ENCODE measurements around the gene AKT1.

The AKT1 gene

DNA sequence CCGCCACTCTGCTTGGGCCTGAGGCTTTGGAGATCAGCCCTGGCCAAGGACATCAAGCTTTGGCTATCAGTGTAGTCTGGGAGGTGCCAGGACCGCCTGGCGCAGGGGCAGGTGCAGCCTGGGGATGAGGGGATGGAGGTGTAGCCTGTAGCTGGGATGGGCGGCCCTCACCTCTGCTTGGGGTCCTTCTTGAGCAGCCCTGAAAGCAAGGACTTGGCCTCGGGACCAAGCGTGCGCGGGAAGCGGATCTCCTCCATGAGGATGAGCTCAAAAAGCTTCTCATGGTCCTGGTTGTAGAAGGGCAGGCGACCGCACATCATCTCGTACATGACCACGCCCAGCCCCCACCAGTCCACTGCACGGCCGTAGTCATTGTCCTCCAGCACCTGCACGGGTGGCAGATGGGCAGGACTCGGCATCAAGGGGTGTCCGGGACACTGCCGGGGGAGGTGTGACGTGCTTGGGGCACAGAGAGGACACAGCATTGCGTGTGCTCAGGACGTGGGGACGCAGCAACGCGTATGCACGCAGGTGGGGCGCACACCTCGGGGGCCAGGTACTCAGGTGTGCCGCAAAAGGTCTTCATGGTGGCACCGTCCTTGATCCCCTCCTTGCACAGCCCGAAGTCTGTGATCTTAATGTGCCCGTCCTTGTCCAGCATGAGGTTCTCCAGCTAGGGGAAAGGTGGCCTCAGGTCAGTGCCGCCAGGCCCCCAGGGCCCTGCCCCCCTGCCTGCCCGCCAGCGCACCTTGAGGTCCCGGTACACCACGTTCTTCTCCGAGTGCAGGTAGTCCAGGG lies 22.6 kb downstream of the AKT1 start:
- DNase-seq (ENCODE audit: low spot score), result no peak

DNA sequence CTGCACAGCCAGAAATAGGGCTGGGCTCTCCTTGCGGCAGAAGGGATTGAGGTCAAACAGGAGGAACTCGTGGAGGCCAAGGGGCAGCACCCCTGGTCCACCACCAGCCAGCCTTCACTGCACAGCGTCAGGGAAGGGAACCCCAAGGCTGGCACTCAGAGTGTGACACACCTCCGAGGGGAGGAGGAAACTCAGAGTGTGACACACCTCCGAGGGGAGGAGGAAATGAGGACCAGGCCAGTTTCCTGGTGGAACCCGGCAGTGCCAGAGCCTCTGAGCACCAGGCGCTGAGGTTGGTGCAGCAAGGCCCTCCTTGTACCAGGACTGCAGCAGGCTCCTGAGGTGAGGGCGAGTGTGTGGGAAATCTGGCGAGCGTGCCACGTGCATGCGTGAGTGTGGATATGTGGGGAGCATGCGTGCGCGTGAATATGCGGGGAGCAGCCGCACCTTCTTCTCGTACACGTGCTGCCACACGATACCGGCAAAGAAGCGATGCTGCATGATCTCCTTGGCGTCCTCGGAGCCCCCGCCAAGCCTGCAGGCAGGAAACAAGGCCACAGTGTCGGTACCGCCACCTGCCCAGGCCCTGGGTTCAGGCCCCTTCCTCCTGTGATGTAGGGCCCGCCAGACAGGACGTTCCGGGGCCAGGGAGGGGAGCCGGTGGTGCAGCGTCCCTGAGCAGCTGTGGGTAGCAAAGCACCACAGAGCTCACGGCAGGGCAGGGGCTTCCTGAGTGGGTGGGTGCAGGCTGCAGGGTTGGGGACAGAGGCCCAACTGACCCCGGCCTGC lies 23.4 kb downstream of the AKT1 start:
- no peak for DNase-seq (ENCODE audit: low spot score)

DNA sequence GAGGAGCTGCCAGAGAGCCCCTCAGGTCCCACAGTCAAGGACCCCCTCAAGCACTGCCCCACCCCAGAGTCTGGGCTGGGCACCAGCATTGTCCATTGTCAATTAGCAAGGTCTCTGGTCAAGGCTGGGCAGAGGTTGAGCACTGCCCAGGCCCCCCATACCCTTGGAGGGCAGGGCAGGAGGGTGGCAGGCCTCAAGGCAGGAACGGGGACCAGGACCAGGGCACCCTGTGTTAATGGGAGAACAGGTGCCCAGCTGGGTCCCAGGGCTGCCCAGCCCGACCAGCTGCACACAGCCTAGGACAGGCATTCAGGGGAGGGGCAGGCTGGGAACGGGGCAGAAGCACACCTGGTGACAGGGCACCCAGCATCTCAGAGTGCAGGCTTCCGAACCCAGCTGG lies 24.2 kb downstream of the AKT1 start:
- no peak for DNase-seq (ENCODE audit: low spot score)

DNA sequence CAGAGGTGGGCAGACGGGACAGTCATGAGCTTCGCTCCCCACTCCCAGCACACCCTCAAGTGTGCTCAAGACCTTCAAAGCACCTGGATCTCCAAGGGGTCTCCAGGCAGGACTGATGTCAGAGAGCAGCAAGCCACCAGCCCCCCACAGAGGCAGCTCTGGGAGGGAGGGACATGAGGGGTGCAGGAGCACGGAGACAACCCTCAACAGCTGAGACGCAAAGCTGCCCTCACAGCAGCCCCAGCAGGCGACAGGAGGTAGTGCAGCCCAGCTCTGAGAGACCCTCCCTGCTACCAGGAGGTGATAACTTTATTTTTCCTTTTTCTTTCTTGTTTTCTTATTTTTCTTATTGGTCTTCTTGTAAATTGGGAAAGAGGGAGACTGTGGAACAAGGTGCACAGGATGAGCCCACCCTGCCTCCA lies 24.7 kb downstream of the AKT1 start:
- no peak for DNase-seq (ENCODE audit: low spot score)

DNA sequence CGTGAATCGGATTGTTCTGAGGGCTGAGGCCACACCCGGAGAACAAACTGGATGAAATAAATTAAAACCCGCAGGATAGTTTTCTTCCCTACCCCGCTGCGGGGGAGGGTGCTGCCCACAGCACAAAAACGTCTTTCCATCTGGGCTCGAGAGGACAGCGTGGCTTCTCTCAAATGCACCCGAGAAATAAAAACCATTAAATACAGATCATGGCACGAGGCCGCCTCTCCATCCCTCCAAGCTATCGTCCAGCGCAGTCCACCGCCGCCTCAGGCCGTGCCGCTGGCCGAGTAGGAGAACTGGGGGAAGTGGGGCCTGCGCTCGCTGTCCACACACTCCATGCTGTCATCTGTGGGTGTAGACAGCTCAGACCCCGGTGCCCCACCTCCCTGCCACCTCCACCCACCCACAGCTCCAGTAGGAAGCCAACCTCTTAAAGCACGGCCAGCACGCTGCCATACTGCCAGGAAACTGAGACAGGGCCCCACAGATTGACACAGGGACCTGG lies 25.4 kb downstream of the AKT1 start:
- DNase-seq (ENCODE audit: low spot score), result no peak

DNA sequence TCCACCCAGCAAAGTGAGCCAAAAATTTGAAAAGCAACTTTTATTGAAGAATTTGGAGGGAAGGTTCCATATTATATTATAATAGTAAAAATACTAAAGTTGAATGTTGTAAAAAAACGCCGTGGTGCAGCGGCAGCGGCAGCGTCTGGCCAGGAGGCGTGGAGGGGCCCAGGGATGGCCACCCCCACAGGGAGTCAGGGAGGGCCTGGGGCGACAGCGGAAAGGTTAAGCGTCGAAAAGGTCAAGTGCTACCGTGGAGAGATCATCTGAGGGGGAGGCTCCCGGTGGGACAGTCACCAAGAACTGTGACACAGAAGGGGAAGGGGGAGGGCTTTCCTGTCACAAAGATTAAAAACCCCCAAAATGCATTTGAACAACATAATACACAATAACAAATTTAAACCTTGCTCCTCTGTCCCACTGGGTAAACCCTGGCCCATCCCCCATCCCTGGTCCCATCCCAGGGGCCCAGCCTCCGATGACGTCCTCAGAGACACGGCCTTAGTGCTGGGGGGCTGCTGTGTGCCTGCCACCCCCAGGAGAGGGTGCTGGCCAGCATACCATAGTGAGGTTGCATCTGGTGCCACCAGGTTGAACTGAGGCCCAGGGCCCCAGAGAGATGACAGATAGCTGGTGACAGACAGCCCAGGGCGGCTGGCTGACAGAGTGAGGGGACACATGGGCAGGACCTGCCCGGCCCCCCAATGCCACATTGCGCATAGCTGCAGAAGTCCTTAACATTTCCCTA lies 26.1 kb downstream of the AKT1 start:
- no peak for DNase-seq (ENCODE audit: low spot score)

DNA sequence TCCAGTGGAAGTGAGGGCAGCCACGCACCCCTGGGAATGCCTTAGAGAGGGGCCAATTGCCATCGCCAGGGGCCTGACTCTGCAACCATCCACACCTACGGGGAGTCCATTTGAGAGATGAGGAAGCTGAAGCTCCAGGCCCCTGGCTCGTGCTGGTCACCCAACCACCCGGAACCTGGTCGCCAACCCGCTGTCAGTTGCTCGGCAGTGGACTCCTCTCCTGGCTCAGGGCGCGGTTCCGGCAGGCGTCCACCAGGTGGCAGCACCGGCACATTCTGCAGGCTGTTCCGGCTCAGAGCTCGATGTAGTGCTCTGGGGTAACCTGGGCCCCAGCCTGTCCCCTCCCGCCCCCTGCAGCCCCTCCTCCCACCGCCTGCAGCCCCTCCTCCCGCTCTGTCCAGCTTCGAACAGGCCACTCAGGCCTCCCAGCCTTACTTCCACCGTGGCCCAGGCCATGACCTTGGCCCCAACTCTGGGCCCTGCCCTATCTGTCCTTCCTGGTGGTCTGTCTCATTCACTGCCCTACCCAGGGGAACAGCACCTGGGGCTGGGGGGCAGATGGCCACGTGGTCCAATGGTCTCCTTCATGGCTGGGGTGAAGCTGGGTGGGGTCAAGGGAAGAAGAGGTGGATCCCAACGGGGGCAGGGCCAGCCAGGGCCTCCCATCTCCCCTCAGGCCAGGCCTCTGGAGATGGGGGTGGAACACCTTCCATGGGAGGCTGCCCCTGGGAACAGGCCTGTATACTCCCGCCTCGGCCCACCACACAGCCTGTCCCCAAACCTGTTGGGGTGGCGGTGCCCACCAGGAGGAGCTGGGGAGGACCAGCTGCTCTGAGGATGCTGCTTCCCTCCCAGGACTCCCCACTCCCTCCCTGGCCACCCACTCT lies 26.9 kb downstream of the AKT1 start:
- DNase-seq (ENCODE audit: low spot score), result peak; percentile 76

DNA sequence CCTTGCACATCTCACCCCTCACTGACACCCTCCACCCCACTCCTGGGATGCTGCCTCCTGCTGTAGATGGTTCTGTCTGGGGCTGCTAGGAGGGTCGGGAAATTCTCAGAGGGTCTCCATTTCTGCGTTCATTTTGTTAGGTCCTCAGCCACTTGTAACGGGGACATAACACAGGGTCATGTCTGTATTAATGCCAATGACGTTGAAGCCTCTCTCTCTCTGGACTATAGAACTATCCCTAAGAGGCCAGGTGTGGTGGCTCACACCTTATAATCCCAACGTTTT lies 28.0 kb downstream of the AKT1 start:
- no peak for DNase-seq (ENCODE audit: low spot score)

DNA sequence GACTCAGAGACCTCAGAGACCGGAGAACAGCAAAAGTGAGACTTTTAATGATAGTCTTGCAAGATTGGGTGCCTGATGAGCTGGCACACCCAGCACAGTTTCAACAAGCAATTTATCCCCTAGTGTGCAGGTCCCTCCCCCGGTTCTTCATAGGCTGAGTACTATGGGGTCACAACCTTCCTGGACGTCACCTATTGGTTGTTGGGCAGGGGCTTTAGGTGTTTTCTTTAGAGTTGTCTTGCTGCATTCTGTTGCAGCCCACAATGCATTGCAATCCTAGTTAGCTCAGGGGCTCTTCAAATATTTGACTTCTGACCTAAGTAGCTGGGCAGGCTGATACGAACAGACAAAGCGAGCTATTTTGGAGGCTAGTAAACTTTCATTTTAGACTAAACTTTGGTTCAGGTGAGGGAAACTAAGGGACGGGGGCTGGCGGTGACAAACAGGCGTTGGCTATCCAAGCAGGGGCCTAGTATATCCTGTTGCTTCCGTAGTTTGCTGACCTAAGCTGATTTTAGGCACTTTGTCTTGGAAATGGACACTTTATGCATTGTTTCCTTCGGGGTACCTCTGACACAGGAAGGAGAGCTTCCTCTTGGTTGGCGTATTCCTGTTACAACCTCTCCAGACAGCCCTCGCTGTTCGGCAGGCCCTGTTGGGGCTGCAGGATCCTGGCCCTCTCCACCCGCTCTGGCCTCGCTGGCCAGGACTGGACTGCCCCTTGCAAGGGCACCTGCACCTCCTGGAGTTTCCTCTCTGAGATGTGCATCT lies 28.5 kb downstream of the AKT1 start:
- DNase-seq (ENCODE audit: low spot score), result no peak

DNA sequence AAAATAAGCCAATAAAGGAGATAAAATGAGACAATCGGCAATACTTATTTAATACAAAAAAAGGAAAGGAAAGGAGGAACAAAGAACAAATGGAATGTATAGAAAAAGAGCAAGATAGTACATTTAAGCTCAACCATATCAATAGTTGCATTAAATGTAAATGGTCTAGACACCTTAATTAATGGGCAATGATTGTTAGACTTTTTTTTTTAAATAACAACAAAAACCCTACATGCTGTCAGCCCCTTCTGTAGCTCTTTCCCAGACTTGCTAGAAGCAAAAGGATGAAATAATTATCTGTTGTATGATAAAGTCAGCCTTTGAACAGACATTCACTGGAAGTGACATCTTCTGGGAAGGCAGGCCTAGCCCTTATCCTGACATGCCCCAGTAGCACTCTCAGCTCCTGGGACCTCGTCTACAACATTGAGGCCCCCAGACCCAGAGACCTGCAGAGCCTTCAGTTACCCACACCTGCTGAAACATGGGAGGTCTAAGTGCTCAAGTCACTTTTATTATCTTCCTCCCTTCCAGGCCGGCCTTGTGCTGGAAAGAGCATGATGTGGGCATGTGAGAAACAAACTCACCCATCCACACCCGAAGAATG lies 29.2 kb downstream of the AKT1 start:
- DNase-seq (ENCODE audit: low spot score), result no peak

DNA sequence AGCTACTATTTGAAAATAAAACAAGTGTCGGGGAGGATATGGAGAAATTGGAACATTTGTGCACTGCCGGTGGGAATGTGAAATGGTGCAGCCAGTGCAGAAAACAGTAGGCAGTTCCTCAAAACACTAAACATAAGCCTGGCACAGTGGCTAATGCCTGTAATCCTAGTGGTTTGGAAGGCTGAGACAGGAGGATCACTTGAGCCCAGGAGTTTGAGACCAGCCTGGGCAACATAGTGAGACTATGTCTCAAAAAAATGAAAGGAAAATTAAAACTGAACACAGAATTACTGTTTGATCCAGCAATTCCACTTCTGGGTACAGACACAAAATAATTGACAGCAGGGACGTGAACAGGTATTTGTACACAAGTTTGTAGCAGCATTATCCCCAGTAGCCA lies 30.0 kb downstream of the AKT1 start:
- DNase-seq (ENCODE audit: low spot score), result no peak

DNA sequence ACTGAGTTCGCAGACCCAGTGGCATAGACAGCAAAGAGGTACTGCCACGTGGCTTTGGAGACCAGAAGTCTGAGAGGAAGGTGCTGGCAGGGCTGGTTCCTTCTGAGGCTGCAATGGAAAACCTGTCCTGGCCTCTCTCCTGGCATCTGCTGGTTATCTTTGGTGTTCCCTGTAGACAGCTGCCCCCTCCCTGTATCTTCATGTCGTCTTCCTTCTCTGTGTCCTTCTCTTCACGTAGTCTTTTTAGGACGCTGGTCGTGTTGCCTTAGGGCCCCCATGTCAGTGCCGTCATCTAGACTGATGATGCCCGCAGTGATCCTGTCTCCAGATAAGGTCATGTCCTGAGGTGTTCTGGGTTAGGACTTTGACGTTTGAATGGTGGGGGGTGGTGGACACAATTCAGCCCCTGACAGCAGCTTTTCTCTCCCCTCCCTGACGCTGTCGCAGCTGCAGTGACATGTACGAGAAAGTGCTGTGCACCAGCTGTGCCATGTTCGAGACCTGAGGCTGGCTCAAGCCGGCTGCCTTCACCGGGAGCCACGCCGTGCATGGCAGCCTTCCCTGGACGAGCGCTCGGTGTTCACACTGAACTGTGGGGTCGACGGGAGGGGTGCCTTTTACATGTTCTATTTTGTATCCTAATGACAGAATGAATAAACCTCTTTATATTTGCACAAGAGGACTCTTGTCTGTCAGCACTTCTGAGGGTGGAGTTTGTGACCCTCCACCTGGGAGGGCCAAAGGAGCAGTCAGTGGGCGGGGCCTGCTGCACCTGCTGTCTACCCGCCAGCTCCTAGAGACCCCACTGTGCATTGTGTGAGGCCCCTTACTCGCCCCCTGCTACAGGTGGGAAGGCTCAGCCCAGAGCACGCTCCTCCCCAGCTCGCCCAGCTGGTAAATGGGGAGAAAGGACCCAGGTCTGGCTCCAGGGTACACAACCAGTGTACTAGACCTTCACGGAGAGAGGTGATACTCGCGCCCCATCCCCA lies 36.3 kb downstream of the AKT1 start:
- no peak for DNase-seq (ENCODE audit: low spot score)

DNA sequence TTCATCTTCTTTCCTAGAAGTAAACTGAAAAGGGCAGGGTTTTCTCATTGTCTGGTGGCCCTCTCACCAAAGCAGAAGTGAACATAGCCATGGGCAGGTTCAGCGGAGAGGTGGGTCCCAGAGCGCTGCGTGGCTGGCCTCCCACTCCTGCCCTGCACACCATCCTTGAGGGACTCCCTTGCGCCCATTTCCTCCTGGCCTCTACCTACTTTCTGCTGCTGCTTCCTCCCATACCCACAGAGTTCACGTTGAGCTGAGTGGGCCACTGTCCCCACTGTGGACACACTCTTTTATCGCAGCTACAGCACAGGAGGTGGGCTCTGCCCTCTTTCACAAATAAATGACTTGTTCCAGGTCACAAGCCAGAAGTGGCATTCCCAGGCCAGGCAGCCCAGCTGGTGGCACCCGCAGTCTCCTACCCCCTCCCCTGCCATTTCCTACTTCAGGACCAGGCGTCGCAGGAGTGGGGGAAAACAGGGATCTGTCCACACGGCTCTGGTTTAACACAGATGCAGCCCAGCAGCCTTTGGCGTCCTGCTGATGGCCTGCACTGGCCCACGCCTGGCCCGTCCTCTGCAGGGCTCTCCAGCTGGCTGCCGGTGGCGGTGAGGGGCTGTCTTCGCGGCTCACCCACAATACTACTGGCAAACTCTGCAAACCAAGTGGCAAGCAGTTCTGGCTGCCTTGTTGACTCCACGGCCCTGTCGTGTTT lies 37.7 kb downstream of the AKT1 start:
- no peak for DNase-seq (ENCODE audit: low spot score)

DNA sequence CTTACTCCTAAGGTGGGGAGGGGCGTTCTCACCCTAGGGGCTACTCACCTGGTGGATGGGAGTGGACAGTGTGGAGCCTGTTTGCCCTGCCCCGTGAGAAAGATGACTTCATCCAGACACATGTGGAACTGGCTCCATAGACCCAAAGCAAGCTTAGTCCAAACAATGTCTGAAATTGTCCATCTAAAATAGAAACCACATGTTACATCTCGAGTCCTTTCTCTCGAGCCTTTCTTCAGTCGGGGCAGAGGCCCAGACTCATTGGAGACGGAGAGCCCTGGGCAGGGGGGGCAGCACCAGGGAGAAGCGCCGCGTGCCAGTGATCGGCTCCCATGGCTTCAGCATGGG lies 38.3 kb downstream of the AKT1 start:
- no peak for DNase-seq (ENCODE audit: low spot score)

DNA sequence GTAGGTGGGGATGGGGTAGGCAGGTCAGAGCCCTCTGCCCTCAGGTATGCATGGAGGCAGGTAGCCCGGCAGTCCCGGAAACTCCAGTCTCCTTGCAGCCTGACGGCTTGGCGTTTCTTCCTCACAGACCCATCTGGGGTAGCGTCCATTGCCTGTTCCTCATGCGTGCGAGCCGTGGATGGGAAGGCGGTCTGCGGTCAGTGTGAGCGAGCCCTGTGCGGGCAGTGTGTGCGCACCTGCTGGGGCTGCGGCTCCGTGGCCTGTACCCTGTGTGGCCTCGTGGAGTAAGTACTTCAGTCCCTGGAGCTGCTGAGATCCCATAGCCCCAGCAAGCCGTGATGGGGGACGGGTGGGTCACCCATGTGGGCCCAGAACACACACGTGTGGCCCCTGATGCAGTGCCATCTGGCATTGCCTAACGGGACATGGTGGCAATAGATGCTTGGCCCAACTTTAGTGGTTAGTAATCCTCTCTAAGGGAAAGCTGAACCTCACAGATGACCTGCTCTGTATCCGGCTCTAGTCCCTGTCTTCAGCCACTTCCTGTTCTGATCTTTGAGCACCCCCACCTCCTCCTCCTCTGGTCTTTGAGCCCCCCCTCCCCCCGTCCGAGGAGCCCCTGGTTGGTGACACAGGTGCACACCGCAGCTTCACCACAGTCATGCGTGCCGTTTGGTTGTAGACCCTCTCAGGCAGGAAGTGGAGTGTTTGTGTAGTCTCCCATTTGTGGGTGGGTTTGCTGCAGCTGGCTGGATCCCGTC lies 38.9 kb downstream of the AKT1 start:
- DNase-seq (ENCODE audit: low spot score), result no peak

DNA sequence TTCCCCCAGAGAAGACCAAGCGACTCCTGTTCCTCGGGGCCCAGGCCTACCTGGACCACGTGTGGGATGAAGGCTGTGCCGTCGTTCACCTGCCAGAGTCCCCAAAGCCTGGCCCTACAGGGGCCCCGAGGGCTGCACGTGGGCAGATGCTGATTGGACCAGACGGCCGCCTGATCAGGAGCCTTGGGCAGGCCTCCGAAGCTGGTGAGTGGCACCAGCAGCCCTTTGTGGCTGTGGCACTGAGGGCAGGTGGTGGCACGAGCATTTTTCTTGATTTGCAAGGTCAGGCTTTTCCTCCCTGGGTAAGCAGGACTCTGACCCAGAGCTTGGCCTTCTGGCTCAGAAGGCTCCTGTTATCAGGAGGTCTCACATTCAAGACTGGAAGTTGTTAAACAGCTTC lies 39.9 kb downstream of the AKT1 start:
- no peak for DNase-seq (ENCODE audit: low spot score)

DNA sequence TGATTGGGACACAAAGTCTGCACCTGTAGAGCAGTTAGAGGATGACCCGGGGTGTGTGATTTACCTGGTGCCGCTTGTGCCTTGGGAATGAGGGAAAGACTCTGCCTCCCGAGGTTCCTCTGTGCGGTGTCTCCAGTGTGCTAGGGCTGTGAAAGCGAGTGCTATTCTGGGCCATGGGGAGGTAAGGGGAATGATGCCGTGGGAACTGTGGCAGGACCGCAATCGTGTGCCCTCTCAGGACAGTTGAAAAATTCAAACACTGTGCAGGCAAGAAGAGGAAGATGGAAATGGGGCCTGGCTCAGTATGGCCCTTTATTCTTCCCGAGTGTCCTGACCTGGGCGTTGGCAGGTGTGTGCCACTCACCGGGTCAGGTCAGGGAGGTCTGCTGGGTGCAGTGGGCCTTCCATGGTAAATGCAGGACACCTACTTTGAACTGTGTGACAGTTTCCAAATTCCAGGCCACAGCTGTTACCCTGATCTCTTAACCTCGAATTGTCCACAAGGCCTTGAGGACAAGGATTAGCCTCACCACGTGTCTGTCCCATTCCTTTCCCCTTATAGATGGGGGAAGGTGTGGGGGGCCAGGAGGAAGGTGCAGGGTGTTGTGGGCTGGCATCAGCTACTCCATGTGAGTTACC lies 41.2 kb downstream of the AKT1 start:
- no peak for DNase-seq (ENCODE audit: low spot score)
